A549 (cell line): ENCODE results near the gene APBA1. TPM values are rescaled to one million over a fixed set of nuclear protein-coding genes. Genes with fewer than 3 reads are reported as not detected.

Experiments
- ATAC-seq, 2 experiments: fragments of 200-7000 bp in 1 of 2; fragments of >200 bp in 1 of 2; cut with Nextera tagmentation in 1 of 2; cut with Tn5 transposase in 1 of 2; 3 replicates each; pipeline versions ENCODE4 v1.8.0 to v1.9.1; 2018 to 2020; ENCODE audit warnings: mild to moderate bottlenecking in 1 of 2, moderate library complexity in 1 of 2
- CTCF ChIA-PET: fragments of 300-600 bp; sonication (Branson Sonifier 250); formaldehyde crosslinking; extraction: SDS; loops from one replicate; lab custom pipeline; 2021; ENCODE audit warnings: antibody characterized with exemption, inconsistent platforms; lab: Yijun Ruan, JAX
- POLR2A ChIA-PET: fragments of 350-600 bp; formaldehyde crosslinking; extraction: SDS; loops from one replicate; lab custom pipeline; 2021; ENCODE audit warnings: antibody characterized with exemption, inconsistent platforms; lab: Yijun Ruan, JAX
- DNase-seq, 2 experiments: peaks; one replicate each; pipeline versions ENCODE4 v3.0.0 to v3.0.0-alpha.2; 2011 to 2016; ENCODE audit warnings: low read depth in 1 of 2, low spot score in 1 of 2
- FAIRE-seq: peaks from 2 replicates; lab custom pipeline; 2011; peaks lifted over from hg19 to GRCh38; lab: Jason Lieb, UNC
- H3K27ac ChIP-seq, 2 experiments: fragments of >200 bp; sonication (Bioruptor Twin); formaldehyde crosslinking; 3 replicates each; pipeline ENCODE4 v1.5.1; 2016 to 2017
- H3K4me1 ChIP-seq: fragments of >200 bp; sonication (Bioruptor Twin); formaldehyde crosslinking; 3 replicates; pipeline ENCODE4 v1.6.1; 2016
- H3K4me2 ChIP-seq: fragments of >200 bp; sonication (Bioruptor Twin); formaldehyde crosslinking; 3 replicates; pipeline ENCODE4 v1.6.1; 2016
- H3K4me3 ChIP-seq: fragments of >200 bp; sonication (Bioruptor Twin); formaldehyde crosslinking; 3 replicates; pipeline ENCODE4 v1.5.1; 2016
- H3K9me3 ChIP-seq: fragments of >200 bp; sonication (Bioruptor Twin); formaldehyde crosslinking; 3 replicates; pipeline ENCODE4 v1.6.1; 2016
- CEBPB ChIP-seq, 2 experiments: fragments of >200 bp in 1 of 2; sonication (Bioruptor Twin) in 1 of 2; formaldehyde crosslinking in 1 of 2; IDR thresholded peaks; 2 replicates each; pipeline ENCODE4 v1.6.1; 2012 to 2016
- E2F6 ChIP-seq: IDR thresholded peaks from 2 replicates; pipeline ENCODE4 v1.6.1; 2012; ENCODE audit warnings: low read depth, borderline replicate concordance
- EHF ChIP-seq: fragments of 250-450 bp; sonication (Bioruptor Pico); IDR thresholded peaks from 2 replicates; pipeline ENCODE4 v1.5.0; 2020; ENCODE audit warnings: mild to moderate bottlenecking
- EHMT2 ChIP-seq: fragments of 200-600 bp; sonication (generic); IDR thresholded peaks from 2 replicates; pipeline ENCODE4 v1.6.1; 2016; ENCODE audit warnings: antibody characterized with exemption, low read depth, mild to moderate bottlenecking, moderate library complexity
- ELK1 ChIP-seq: fragments of 150-350 bp; IDR thresholded peaks from 2 replicates; pipeline ENCODE4 v1.6.1; 2014; ENCODE audit warnings: low read depth, mild to moderate bottlenecking, low read length
- FOSB ChIP-seq: fragments of 250-450 bp; sonication (Bioruptor Pico); IDR thresholded peaks from 2 replicates; pipeline ENCODE4 v1.5.0; 2020; ENCODE audit warnings: mild to moderate bottlenecking, moderate library complexity
- GATA3 ChIP-seq: IDR thresholded peaks from 2 replicates; pipeline ENCODE4 v1.6.1; 2012; ENCODE audit warnings: borderline replicate concordance
- HES2 ChIP-seq: fragments of >200 bp; sonication (Bioruptor Twin); formaldehyde crosslinking; IDR thresholded peaks from 2 replicates; pipeline ENCODE4 v1.6.1; 2016
- HEYL ChIP-seq: fragments of 250-450 bp; sonication (Bioruptor Pico); IDR thresholded peaks from 2 replicates; pipeline ENCODE4 v1.8.0; 2021; ENCODE audit warnings: mild to moderate bottlenecking, moderate library complexity
- HOXB13 ChIP-seq: fragments of 250-450 bp; sonication (Bioruptor Pico); IDR thresholded peaks from 2 replicates; pipeline ENCODE4 v1.5.0; 2020; ENCODE audit warnings: low read depth, mild to moderate bottlenecking, moderate library complexity
- HOXB5 ChIP-seq: fragments of 250-450 bp; sonication (Bioruptor Pico); IDR thresholded peaks from 2 replicates; pipeline ENCODE4 v1.5.0; 2020; ENCODE audit warnings: mild to moderate bottlenecking, moderate library complexity
- JUNB ChIP-seq: fragments of >200 bp; sonication (Bioruptor Twin); formaldehyde crosslinking; IDR thresholded peaks from 2 replicates; pipeline ENCODE4 v1.6.1; 2016
- KDM1A ChIP-seq: fragments of 200-600 bp; sonication (generic); IDR thresholded peaks from 2 replicates; pipeline ENCODE4 v1.6.1; 2016; ENCODE audit warnings: low read depth, mild to moderate bottlenecking
- MAFK ChIP-seq: fragments of 450-650 bp; IDR thresholded peaks from 2 replicates; pipeline ENCODE4 v1.6.1; 2014; ENCODE audit not compliant: partially characterized antibody
- MAZ ChIP-seq: fragments of 150-350 bp; IDR thresholded peaks from 2 replicates; pipeline ENCODE4 v1.6.1; 2014; ENCODE audit warnings: antibody characterized with exemption, low read depth, low read length, borderline replicate concordance
- NPAS2 ChIP-seq: fragments of 250-450 bp; sonication (Bioruptor Pico); IDR thresholded peaks from 2 replicates; pipeline ENCODE4 v1.8.0; 2022; ENCODE audit warnings: mild to moderate bottlenecking, moderate library complexity, borderline replicate concordance
- PBX3 ChIP-seq: IDR thresholded peaks from 2 replicates; pipeline ENCODE4 v1.6.1; 2012
- POLR2A ChIP-seq: IDR thresholded peaks from 2 replicates; pipeline ENCODE4 v1.6.1; 2012; ENCODE audit warnings: mild to moderate bottlenecking, low read length
- POLR2AphosphoS2 ChIP-seq: conservative IDR thresholded peaks from 2 replicates; pipeline ENCODE4 v1.6.1; 2012; ENCODE audit warnings: low read length, improper control_type of control experiment, inconsistent platforms
- RAD21 ChIP-seq, 2 experiments: fragments of >200 bp in 1 of 2; sonication (Bioruptor Twin) in 1 of 2; formaldehyde crosslinking in 1 of 2; IDR thresholded peaks in 1 of 2; conservative IDR thresholded peaks in 1 of 2; 2 replicates in 1 of 2; 3 replicates in 1 of 2; pipeline ENCODE4 v1.6.1; 2012 to 2018; ENCODE audit warnings: inconsistent platforms in 1 of 2
- RARB ChIP-seq: fragments of 250-450 bp; sonication (Bioruptor Pico); IDR thresholded peaks from 2 replicates; pipeline ENCODE4 v1.8.0; 2021; ENCODE audit warnings: mild to moderate bottlenecking, moderate library complexity
- RCOR1 ChIP-seq: fragments of 150-350 bp; IDR thresholded peaks from 2 replicates; pipeline ENCODE4 v1.6.1; 2014; ENCODE audit warnings: antibody characterized with exemption, low read length, low read depth
- ZFP36 ChIP-seq: fragments of 450-650 bp; IDR thresholded peaks from 2 replicates; pipeline ENCODE4 v1.6.1; 2014; ENCODE audit warnings: borderline replicate concordance; ENCODE audit not compliant: partially characterized antibody
- WGBS: methylation state at CpG from one replicate; pipeline ENCODE4 v1.1.6; 2017; ENCODE audit errors: missing lambda C conversion rate; 5-methylcytosine and 5-hydroxymethylcytosine counted together
- polyA plus RNA-seq, 4 experiments: library from polyadenylated mRNA; depleted of rRNA in 3 of 4; stranded (reverse); fragments of >200 nt; fragmentation: RNase III in 1 of 4; extraction: RNeasy Plus Mini Kit Qiagen cat#74134 plus additional on column Dnase treatment in 1 of 4; gene quantifications; 2 replicates in 3 of 4; 3 replicates in 1 of 4; pipeline ENCODE4 v1.2.3, GENCODE V29; 2011 to 2017

APBA1 gene
- polyA plus RNA-seq, 2 of the 4 experiments (the other 2 are of a cell fraction): 0.22 to 1.6 TPM

- DNase-seq (no peak), ATAC-seq (no peak), FAIRE-seq (no peak)
- H3K4me2 ChIP-seq: no peak overlapping the region
- POLR2A ChIA-PET: no interaction called here
- H3K27ac ChIP-seq: no peak overlapping the region
- TF ChIP-seq PBX3 (no peak), MAFK (peak; percentile 48)
- CTCF ChIA-PET: interaction anchor here (0.6 to 1.7 kb wide), 4 partner anchors 17 to 230 kb away, joined by 4 to 6 read pairs (median 4); partner anchors contain the start of gene APBA1
- 4% methylated on average over 2 of the region's 2 CpGs for WGBS
- no peaks in the 10 kb centered on the region; the same call in 2 of the 3 replicates for H3K9me3 ChIP-seq
- no peaks in the 10 kb centered on the region for H3K4me1 ChIP-seq
- no peak overlapping the region for H3K4me3 ChIP-seq
These were observed 17.9 kb upstream of the APBA1 start for GRCh38 chr9:69689991-69690538.

GRCh38 chr9:69683927-69684326, 11.8 kb upstream of the APBA1 start:
- no peak overlapping the region for H3K27ac ChIP-seq
- no peaks in the 10 kb centered on the region for H3K4me1 ChIP-seq
- no peak overlapping the region for H3K4me3 ChIP-seq
- FAIRE-seq (no peak), DNase-seq (no peak), ATAC-seq (no peak)
- ChIA-PET CTCF (interaction anchor here (0.9 to 2.0 kb wide), 2 partner anchors 11 to 262 kb away, joined by 5 to 6 read pairs; no protein-coding TSS in a partner anchor), POLR2A (no interaction called here)
- 27% methylated on average over 5 of the region's 5 CpGs for WGBS
- TF ChIP-seq EHMT2: no peak
- no peak for TF ChIP-seq POLR2AphosphoS2
- TF ChIP-seq HES2: no peak
- no peak for TF ChIP-seq KDM1A
- TF ChIP-seq FOSB (CRISPR knock-in tag): no peak
- TF ChIP-seq HOXB5: no peak
- TF ChIP-seq E2F6: no peak
- TF ChIP-seq ELK1: no peak
- TF ChIP-seq HEYL (CRISPR knock-in tag): no peak
- TF ChIP-seq HOXB13 (CRISPR knock-in tag): no peak
- TF ChIP-seq GATA3: no peak
- TF ChIP-seq ZFP36: no peak
- no peak for TF ChIP-seq MAZ
- no peak for TF ChIP-seq RCOR1
- TF ChIP-seq NPAS2 (CRISPR knock-in tag): no peak
- no peaks in the 10 kb centered on the region for H3K9me3 ChIP-seq
- no peak overlapping the region for H3K4me2 ChIP-seq

- Histone ChIP-seq H3K4me1 (no peaks in the 10 kb centered on the region), H3K27ac (no peak overlapping the region), H3K4me3 (no peak overlapping the region), H3K4me2 (no peak overlapping the region), H3K9me3 (no peaks in the 10 kb centered on the region)
- POLR2A ChIA-PET: no interaction called here
- no peak for DNase-seq
- WGBS: 36% methylated on average over 4 of the region's 4 CpGs
- no peak for FAIRE-seq
- TF ChIP-seq JUNB (no peak), CEBPB (IDR thresholded peaks at IDR 0.05) (no peak), RARB (CRISPR knock-in tag) (no peak), EHF (CRISPR knock-in tag) (no peak), RAD21 (conservative IDR thresholded peaks at IDR 0.05 in 1 of 2, IDR thresholded peaks at IDR 0.05 in 1 of 2) (no peak), HOXB13 (CRISPR knock-in tag) (no peak), POLR2A (no peak), MAFK (peak; percentile 88)
- CTCF ChIA-PET: no interaction called here
- no peak for ATAC-seq
These were observed 6.8 kb upstream of the APBA1 start for GRCh38 chr9:69678843-69679538.
